ENCODE results near the gene PRR5L.
A peak's percentile ranks its signal among the peaks of the same experiment; 100 is the strongest.

The PRR5L gene

DNA sequence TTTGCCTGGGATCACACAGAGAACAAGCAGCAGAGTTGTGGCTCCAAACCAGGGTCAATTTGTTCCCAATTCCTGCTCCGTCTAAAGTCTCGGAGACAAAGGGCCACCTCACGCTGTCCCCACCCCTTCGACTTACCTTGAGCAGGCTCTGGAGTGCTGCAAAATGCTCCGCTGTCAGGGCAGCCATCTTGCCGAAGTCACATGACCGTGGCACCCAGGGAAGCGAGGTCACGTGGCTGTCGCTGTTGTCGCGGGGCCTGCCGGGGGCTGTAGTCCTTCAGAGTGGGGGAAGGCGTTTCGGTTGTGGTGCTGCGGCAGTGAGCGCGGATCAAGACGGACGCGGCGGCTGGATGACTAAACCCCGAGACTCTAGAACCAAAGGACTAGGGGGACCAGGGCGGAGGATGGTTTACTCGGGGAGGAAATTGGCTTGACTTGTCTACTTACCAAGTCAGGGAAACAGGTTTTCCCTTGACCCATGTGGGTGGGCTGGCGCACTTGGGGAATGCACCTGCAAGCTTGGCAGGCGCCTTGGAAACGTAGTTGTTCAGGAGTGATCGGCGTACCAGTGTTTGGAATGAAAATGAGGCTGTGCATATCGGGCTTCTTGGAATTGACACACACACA, 6.7 kb upstream of the PRR5L start, which contains the start of gene COMMD9:
Gene COMMD9, minus strand, starts transcription at position 199 of the 627 bp plus-strand sequence. Its CDS starts 12 bp downstream, at position 187.
- TF ChIP-seq EZH2phosphoT487 (IDR thresholded peaks at IDR 0.05; ENCODE audit: borderline replicate concordance, low read length): no peak
- TF ChIP-seq, protein P1, sequence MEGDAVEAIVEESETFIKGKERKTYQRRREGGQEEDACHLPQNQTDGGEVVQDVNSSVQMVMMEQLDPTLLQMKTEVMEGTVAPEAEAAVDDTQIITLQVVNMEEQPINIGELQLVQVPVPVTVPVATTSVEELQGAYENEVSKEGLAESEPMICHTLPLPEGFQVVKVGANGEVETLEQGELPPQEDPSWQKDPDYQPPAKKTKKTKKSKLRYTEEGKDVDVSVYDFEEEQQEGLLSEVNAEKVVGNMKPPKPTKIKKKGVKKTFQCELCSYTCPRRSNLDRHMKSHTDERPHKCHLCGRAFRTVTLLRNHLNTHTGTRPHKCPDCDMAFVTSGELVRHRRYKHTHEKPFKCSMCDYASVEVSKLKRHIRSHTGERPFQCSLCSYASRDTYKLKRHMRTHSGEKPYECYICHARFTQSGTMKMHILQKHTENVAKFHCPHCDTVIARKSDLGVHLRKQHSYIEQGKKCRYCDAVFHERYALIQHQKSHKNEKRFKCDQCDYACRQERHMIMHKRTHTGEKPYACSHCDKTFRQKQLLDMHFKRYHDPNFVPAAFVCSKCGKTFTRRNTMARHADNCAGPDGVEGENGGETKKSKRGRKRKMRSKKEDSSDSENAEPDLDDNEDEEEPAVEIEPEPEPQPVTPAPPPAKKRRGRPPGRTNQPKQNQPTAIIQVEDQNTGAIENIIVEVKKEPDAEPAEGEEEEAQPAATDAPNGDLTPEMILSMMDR (IDR thresholded peaks at IDR 0.05; ENCODE audit: low read depth, low read length, poor library complexity, severe bottlenecking): no peak
- Histone ChIP-seq H3F3A (ENCODE audit: control insufficient read depth, insufficient read depth) (no peaks in the 10 kb centered on the region), H3K9me2 (replicated peaks; ENCODE audit: control insufficient read depth, low read length) (no peaks in the 10 kb centered on the region), H3K36me3 (ENCODE audit: control insufficient read depth, low read length) (no peaks in the 10 kb centered on the region), H3K27ac (ENCODE audit: low read depth, low read length) (no peak within 1 kb of the TSS), H3K9me3 (ENCODE audit: control insufficient read depth, insufficient read depth, low read length) (no peaks in the 10 kb centered on the region), H3K79me2 (ENCODE audit: control insufficient read depth, low read length) (peaks cover 12% of the 10 kb centered on the region), H3K27me3 (ENCODE audit: control insufficient read depth, low read length) (no peaks in the 10 kb centered on the region), H3K4me2 (ENCODE audit: low read length) (peak within 1 kb of the TSS; percentile 81), H3K4me3 (ENCODE audit: low read length) (peak within 1 kb of the TSS; percentile 88), H3K4me1 (ENCODE audit: control insufficient read depth, low read length) (peaks cover 10% of the 10 kb centered on the region), H4K20me1 (ENCODE audit: control insufficient read depth, insufficient read depth, low read depth, low read length) (no peaks in the 10 kb centered on the region)

DNA sequence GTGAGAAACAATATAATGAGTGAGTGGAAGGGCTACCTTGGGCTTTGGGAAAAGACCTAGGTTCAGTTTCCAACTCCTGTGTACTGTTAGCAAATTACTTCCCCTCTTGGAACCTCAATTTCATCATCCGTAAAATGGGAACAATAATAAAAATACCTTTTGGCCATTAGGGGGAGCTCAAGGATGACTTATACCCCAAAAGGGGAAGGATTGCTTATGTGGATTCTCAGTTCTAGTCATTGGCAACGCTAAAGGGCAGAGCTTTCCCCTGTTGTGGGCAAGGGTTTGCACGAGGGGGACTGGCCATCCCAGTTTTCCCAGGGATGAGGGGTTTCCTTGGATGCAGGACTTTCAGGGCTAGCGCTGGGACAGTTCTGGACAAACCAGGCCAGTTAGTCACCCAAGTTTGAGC, 3.8 kb upstream of the PRR5L start:
- no peak overlapping the region for H3K4me2 ChIP-seq (ENCODE audit: low read length)
- H3K36me3 ChIP-seq (ENCODE audit: control insufficient read depth, low read length): no peaks in the 10 kb centered on the region
- H3K27ac ChIP-seq (ENCODE audit: low read depth, low read length): no peak overlapping the region
- no peaks in the 10 kb centered on the region for H3K9me2 ChIP-seq (replicated peaks; ENCODE audit: control insufficient read depth, low read length)
- no peaks in the 10 kb centered on the region for H4K20me1 ChIP-seq (ENCODE audit: control insufficient read depth, insufficient read depth, low read depth, low read length)
- no peaks in the 10 kb centered on the region for H3F3A ChIP-seq (ENCODE audit: control insufficient read depth, insufficient read depth)
- H3K4me3 ChIP-seq (ENCODE audit: low read length): no peak overlapping the region
- H3K79me2 ChIP-seq (ENCODE audit: control insufficient read depth, low read length): peaks cover 12% of the 10 kb centered on the region
- TF ChIP-seq, protein P1 (IDR thresholded peaks at IDR 0.05; ENCODE audit: low read depth, low read length, poor library complexity, severe bottlenecking): peak; percentile 68
- TF ChIP-seq EZH2phosphoT487 (IDR thresholded peaks at IDR 0.05; ENCODE audit: borderline replicate concordance, low read length): no peak
- H3K27me3 ChIP-seq (ENCODE audit: control insufficient read depth, low read length): no peaks in the 10 kb centered on the region
- H3K4me1 ChIP-seq (ENCODE audit: control insufficient read depth, low read length): peaks cover 10% of the 10 kb centered on the region
- no peaks in the 10 kb centered on the region for H3K9me3 ChIP-seq (ENCODE audit: control insufficient read depth, insufficient read depth, low read length)

DNA sequence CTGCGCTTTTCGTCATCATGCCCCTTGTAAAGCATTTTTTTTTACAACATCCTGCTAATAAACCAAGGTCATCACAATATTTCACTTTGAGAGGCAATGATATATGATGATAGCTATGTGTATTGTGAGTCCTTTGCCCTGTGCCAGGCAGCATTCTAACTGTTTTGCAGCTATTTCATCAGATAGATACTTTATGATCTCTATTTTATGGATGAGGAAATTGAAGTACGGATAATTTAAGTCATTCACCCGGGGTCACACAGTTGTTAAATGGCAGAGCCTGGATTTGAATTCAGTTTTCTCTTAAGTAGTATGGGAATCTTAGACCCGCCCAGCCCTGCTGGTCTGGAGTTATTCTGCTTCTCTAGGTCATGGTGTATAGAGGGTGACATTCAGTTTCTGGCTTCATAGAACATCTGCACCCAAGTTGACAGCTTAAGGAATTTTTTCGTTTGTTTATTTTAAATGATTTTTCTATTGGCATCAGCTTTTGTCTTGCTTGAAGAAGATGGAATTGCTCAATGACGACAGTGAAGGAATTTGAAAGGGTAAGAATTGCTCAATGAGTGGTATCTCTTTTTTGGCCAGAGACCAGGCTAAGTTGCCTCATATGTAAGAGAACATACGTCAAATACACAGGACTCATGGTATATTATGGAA, 926 bp downstream of the PRR5L start:
- Histone ChIP-seq H3K4me3 (ENCODE audit: low read length) (no peak overlapping the region), H3K9me3 (ENCODE audit: control insufficient read depth, insufficient read depth, low read length) (no peaks in the 10 kb centered on the region), H3K36me3 (ENCODE audit: control insufficient read depth, low read length) (no peaks in the 10 kb centered on the region), H4K20me1 (ENCODE audit: control insufficient read depth, insufficient read depth, low read depth, low read length) (no peaks in the 10 kb centered on the region), H3K27ac (ENCODE audit: low read depth, low read length) (no peak overlapping the region), H3K79me2 (ENCODE audit: control insufficient read depth, low read length) (no peaks in the 10 kb centered on the region), H3K9me2 (replicated peaks; ENCODE audit: control insufficient read depth, low read length) (no peaks in the 10 kb centered on the region), H3K4me2 (ENCODE audit: low read length) (no peak overlapping the region), H3K4me1 (ENCODE audit: control insufficient read depth, low read length) (no peaks in the 10 kb centered on the region), H3F3A (ENCODE audit: control insufficient read depth, insufficient read depth) (no peaks in the 10 kb centered on the region), H3K27me3 (ENCODE audit: control insufficient read depth, low read length) (no peaks in the 10 kb centered on the region)
- TF ChIP-seq, protein P1 (IDR thresholded peaks at IDR 0.05; ENCODE audit: low read depth, low read length, poor library complexity, severe bottlenecking): no peak
- no peak for TF ChIP-seq EZH2phosphoT487 (IDR thresholded peaks at IDR 0.05; ENCODE audit: borderline replicate concordance, low read length)
